Hindlimb muscle (tissue), 1 donor: ENCODE results near the gene CGB7. TPM values are rescaled to one million over a fixed set of nuclear protein-coding genes. Genes with fewer than 3 reads are reported as not detected.
"Not testable (repeated sequence)": the region's sequence is repeated elsewhere in the genome, so short reads cannot be mapped to it uniquely, and the experiment has no call there.

Experiments used
- DNase-seq: peaks from one replicate; pipeline ENCODE4 v3.0.0-alpha.2; 2013
- polyA plus RNA-seq: library from polyadenylated mRNA; unstranded; fragments of 120-200 nt; gene quantifications from one replicate; pipeline ENCODE4 v1.2.1, GENCODE V29; 2013; ENCODE audit not compliant: insufficient read length

The CGB7 gene
- polyA plus RNA-seq, 1 donor: 2.3 TPM

- DNase-seq: no peak
Observed at GRCh38 chr19:49073514-49074378, 16.2 kb upstream of the CGB7 start.

- no peak for DNase-seq
Observed at GRCh38 chr19:49071860-49072547, 14.5 kb upstream of the CGB7 start.

GRCh38 chr19:49070416-49070815, 12.9 kb upstream of the CGB7 start:
- no peak for DNase-seq

- no peak for DNase-seq
Observed at GRCh38 chr19:49069026-49069425, 11.5 kb upstream of the CGB7 start.

GRCh38 chr19:49067554-49067953, 10.0 kb upstream of the CGB7 start:
- no peak for DNase-seq

- no peak for DNase-seq
Observed at GRCh38 chr19:49065905-49066512, 8.5 kb upstream of the CGB7 start.

- no peak for DNase-seq
Observed at GRCh38 chr19:49064768-49065611, 7.4 kb upstream of the CGB7 start, which contains the start of gene NTF4. Gene NTF4, minus strand, starts transcription at chr19:49064818. Its CDS starts 2,821 bp downstream, at chr19:49061997.

GRCh38 chr19:49064029-49064629, 6.6 kb upstream of the CGB7 start:
- no peak for DNase-seq

GRCh38 chr19:49061445-49061844, 3.9 kb upstream of the CGB7 start:
- DNase-seq: no peak

- no peak for DNase-seq
Observed at GRCh38 chr19:49061000-49061399, 3.5 kb upstream of the CGB7 start.

GRCh38 chr19:49059053-49059452, 1.5 kb upstream of the CGB7 start:
- no peak for DNase-seq

- no peak for DNase-seq
Observed at GRCh38 chr19:49058562-49058961, 1.0 kb upstream of the CGB7 start.

GRCh38 chr19:49056902-49057596, 500 bp downstream of the CGB7 start:
- DNase-seq: not testable (repeated sequence)

- peak; percentile 46 for DNase-seq
Observed at GRCh38 chr19:49056101-49056901, 1.2 kb downstream of the CGB7 start.

GRCh38 chr19:49050376-49051033, 7.0 kb downstream of the CGB7 start:
- not testable (repeated sequence) for DNase-seq

- DNase-seq: not testable (repeated sequence)
Observed at GRCh38 chr19:49049834-49050233, 7.7 kb downstream of the CGB7 start.

- not testable (repeated sequence) for DNase-seq
Observed at GRCh38 chr19:49049011-49049410, 8.5 kb downstream of the CGB7 start, which contains the start of gene CGB8. Gene CGB8, minus strand, starts transcription at chr19:49049111. Its CDS starts 372 bp downstream, at chr19:49048739.

GRCh38 chr19:49043548-49043947, 14.0 kb downstream of the CGB7 start, which contains the start of gene CGB5:
Gene CGB5, plus strand, starts transcription at chr19:49043848. Its CDS starts 362 bp downstream, at chr19:49044210.
- DNase-seq: not testable (repeated sequence)

GRCh38 chr19:49042666-49043065, 14.9 kb downstream of the CGB7 start:
- DNase-seq: not testable (repeated sequence)
